Erythroblast (primary cell): Measurements from ENCODE around the gene KRT83.

Source experiments
- GATA1 ChIP-seq: IDR thresholded peaks from 2 replicates; pipeline ENCODE4 v1.6.1; 2011; ENCODE audit warnings: low read depth, mild to moderate bottlenecking, control low read depth, low read length, moderate library complexity
- POLR2A ChIP-seq: IDR thresholded peaks from 2 replicates; pipeline ENCODE4 v1.6.1; 2011; ENCODE audit warnings: mild to moderate bottlenecking, low read length

- TF ChIP-seq POLR2A (no peak), GATA1 (no peak)
These were observed 48.0 kb upstream of the KRT83 start for GRCh38 chr12:52369211-52369610.
